ENCODE results near the gene MAML3. TPM values are rescaled to one million over a fixed set of nuclear protein-coding genes. Genes with fewer than 3 reads are reported as not detected.

Gene MAML3
- total and polyA plus RNA-seq, 10 donors, result 0.63 to 18.4 (median 12.7) TPM

DNA sequence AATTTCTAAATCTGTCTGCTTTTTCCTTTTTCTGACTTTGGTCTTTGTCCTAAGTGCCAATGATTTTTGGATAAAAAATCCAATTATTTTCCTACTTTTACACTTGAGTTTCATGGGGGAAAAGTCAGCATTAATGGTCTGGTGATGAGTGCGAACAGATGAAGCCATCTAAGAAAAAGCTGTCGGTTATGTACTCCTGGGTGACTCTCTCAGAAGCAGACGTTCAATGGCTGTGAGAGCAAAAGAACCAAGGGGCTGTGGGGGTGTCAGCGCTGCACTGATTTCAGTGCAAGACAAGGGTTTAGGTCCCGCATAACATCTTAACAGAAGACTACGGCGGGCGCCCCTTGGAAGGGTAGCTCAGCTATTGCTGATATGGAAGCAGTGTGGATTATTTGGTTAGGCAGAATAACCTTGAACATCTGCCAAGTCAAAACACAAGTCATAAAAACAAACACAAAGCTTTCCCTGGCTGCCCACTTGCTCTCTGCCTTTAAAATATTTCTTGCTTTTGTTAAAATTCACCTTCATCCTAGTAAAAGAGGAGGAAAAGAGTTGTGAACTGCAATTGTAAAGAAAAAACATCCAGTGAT lies 240.5 kb downstream of the MAML3 start:
- TF ChIP-seq POLR2A (IDR thresholded peaks at IDR 0.05) (no peak), POLR2AphosphoS5 (IDR thresholded peaks at IDR 0.05) (no peak)
- TF ChIP-seq, protein P1, sequence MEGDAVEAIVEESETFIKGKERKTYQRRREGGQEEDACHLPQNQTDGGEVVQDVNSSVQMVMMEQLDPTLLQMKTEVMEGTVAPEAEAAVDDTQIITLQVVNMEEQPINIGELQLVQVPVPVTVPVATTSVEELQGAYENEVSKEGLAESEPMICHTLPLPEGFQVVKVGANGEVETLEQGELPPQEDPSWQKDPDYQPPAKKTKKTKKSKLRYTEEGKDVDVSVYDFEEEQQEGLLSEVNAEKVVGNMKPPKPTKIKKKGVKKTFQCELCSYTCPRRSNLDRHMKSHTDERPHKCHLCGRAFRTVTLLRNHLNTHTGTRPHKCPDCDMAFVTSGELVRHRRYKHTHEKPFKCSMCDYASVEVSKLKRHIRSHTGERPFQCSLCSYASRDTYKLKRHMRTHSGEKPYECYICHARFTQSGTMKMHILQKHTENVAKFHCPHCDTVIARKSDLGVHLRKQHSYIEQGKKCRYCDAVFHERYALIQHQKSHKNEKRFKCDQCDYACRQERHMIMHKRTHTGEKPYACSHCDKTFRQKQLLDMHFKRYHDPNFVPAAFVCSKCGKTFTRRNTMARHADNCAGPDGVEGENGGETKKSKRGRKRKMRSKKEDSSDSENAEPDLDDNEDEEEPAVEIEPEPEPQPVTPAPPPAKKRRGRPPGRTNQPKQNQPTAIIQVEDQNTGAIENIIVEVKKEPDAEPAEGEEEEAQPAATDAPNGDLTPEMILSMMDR (IDR thresholded peaks at IDR 0.05 in 8 of 11, conservative IDR thresholded peaks at IDR 0.05 in 3 of 11), result no peak
- Histone ChIP-seq H3K27me3 (replicated peaks in 1 of 7) (no peaks in the 10 kb centered on the region), H3K9me3 (no peaks in the 10 kb centered on the region), H3K4me1 (peaks cover 0 to 43% (median 25%) of the 10 kb centered on the region in 6 donors), H3K4me3 (no peak overlapping the region), H3K27ac (peak overlapping the region in 7 of 8 donors; percentile 28 to 61 (median 35)), H3K36me3 (no peaks in the 10 kb centered on the region)
- intact Hi-C loops (cut with DNase I; ENCODE audit: low total_unique reads), result no loop called here
- WGBS, 5 donors, result 63 to 70% (median 67%) methylated on average over 8 of the region's 8 CpGs
- DNase-seq, result no peak

DNA sequence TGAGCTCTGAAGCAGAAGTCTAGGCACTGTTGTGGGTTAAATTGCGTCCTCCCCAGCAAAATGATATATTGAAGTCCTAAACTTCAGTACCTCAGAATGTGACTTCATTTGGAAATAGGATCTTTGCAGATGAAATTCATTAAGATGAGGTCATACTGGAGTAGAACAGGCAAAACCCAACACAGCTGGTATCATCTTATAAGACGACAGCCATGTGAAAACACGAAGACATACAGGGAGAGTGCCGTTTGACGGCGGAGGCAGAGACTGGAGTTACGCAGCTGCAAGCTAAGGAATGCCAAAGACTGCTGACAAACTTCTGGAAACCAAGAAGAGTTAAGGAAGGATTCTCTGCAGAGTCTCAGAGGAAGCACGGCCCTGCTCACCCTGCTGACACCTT lies 241.5 kb downstream of the MAML3 start:
- H3K9me3 ChIP-seq, result no peaks in the 10 kb centered on the region
- no peaks in the 10 kb centered on the region for H3K27me3 ChIP-seq (replicated peaks in 1 of 7)
- no peak for DNase-seq
- TF ChIP-seq POLR2A (IDR thresholded peaks at IDR 0.05), result no peak
- peaks cover 0 to 43% (median 25%) of the 10 kb centered on the region in 6 donors for H3K4me1 ChIP-seq
- H3K36me3 ChIP-seq, result no peaks in the 10 kb centered on the region
- intact Hi-C loops (cut with DNase I; ENCODE audit: low total_unique reads), result no loop called here
- H3K27ac ChIP-seq, result peak overlapping the region in 1 of 8 donors; percentile 33
- WGBS, 5 donors, result 84 to 97% (median 93%) methylated on average over 8 of the region's 8 CpGs
- no peak overlapping the region for H3K4me3 ChIP-seq

DNA sequence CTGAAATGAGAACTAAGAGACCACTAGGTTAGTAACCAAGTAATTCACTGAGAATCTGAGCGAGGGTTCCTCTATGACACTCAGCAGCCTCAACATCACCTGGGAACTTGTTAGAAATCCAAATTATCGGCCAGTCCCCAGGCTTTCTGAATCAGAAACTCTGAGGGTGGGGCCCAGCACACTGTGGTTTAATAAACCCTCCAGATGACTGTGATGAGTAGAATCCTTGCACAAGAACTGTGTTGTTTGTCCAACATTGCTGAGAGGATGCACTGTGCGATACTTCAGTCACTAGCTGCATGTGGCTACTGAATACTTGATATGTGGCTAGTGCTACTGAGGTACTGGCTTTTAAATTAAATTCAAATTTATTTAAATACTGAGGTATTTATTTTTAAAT lies 243.9 kb downstream of the MAML3 start:
- 83 to 93% (median 88%) methylated on average over 3 of the region's 3 CpGs for WGBS, 5 donors
- H3K36me3 ChIP-seq, result no peaks in the 10 kb centered on the region
- H3K4me3 ChIP-seq, result no peak overlapping the region
- intact Hi-C loops (cut with DNase I; ENCODE audit: low total_unique reads), result no loop called here
- H3K27ac ChIP-seq, result no peak overlapping the region
- no peak for TF ChIP-seq POLR2A (IDR thresholded peaks at IDR 0.05)
- TF ChIP-seq, protein P1 (IDR thresholded peaks at IDR 0.05 in 8 of 11, conservative IDR thresholded peaks at IDR 0.05 in 3 of 11), result no peak
- no peak for TF ChIP-seq POLR2AphosphoS5 (IDR thresholded peaks at IDR 0.05)
- H3K4me1 ChIP-seq, result peaks cover 0 to 48% (median 22%) of the 10 kb centered on the region in 6 donors
- H3K9me3 ChIP-seq, result peaks cover 0 to 6% (median 0%) of the 10 kb centered on the region in 8 donors
- no peak for DNase-seq
- no peaks in the 10 kb centered on the region for H3K27me3 ChIP-seq (replicated peaks in 1 of 7)

DNA sequence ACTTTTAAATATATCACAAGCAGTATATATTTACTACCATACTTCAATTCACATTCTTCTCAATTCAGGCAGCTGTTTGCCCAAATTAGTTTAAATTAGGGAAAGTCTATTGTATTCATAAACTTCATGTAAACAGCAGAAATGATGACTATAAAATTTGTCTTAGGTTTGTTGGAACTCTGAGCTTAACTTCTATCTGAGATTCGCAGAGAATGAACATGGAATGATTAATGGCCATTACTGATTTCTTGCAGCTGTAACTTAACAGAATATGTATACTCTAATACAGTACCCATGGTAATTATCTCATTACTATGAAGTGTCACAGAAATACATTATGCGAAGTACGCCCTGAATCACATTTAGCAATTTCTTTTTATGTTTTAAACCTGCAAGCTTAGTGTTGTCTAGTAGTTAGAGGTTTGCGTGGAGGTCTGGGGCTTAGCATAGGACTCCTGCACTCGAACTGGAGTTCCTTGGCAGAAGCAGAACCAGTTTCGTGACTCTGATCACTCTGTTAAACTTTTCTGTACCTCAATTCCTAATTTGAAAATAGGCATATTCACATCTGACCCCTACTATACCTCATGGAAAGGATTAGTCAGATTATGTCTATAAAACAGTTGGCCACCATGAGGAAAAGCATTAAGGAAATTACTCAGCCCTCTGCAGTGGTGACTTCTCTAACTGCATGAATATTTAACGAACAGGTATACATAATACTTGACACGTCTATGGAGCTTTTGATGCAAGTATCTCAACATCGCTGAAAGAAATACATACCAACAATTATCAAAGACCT lies 245.1 kb downstream of the MAML3 start:
- Histone ChIP-seq H3K4me3 (no peak overlapping the region), H3K9me3 (peaks cover 0 to 6% (median 0%) of the 10 kb centered on the region in 8 donors), H3K27me3 (replicated peaks in 1 of 7) (no peaks in the 10 kb centered on the region), H3K27ac (no peak overlapping the region), H3K4me1 (peaks cover 0 to 39% (median 11%) of the 10 kb centered on the region in 6 donors), H3K36me3 (no peaks in the 10 kb centered on the region)
- 90 to 94% (median 91%) methylated on average over 9 of the region's 9 CpGs for WGBS, 5 donors
- intact Hi-C loops (cut with DNase I; ENCODE audit: low total_unique reads), result no loop called here
- DNase-seq, result no peak
- TF ChIP-seq, protein P1 (IDR thresholded peaks at IDR 0.05 in 8 of 11, conservative IDR thresholded peaks at IDR 0.05 in 3 of 11), result no peak
- TF ChIP-seq POLR2A (IDR thresholded peaks at IDR 0.05) (no peak), POLR2AphosphoS5 (IDR thresholded peaks at IDR 0.05) (no peak)

All from spleen (tissue), 11 donors.